ENCODE results near the gene AGBL4.

AGBL4 gene

DNA sequence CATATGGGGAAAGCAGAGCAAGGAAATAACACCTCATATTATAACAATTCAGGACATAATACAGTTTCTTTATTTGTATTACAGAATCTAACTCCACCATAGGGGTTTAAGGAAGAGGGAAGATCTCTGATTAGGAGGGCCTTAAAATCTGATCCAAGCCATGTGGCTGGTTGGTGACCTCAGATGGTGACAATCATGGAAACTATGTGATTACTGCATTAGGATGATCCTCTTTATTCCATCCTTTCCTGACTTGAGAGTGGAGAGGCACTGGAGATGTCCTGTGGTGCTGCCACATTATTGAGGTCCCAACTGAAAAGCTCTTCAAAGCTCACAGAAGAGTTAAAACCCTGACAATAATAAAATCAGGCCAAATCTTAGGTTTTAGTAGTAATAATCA lies 1078.9 kb downstream of the AGBL4 start:
- TF ChIP-seq Cebpa-rat (IDR thresholded peaks at IDR 0.05): no peak
- H3K27ac ChIP-seq: no peak overlapping the region
- no peak overlapping the region for H3K4me2 ChIP-seq
- H4K20me1 ChIP-seq: no peaks in the 10 kb centered on the region
- no peaks in the 10 kb centered on the region for H3K27me3 ChIP-seq
- no peaks in the 10 kb centered on the region for H3K36me3 ChIP-seq
- H3K4me3 ChIP-seq: no peak overlapping the region
- H3K9me3 ChIP-seq (replicated peaks in 1 of 11): no peaks in the 10 kb centered on the region
- H3K9ac ChIP-seq: no peak overlapping the region
- no peaks in the 10 kb centered on the region for H3K4me1 ChIP-seq

DNA sequence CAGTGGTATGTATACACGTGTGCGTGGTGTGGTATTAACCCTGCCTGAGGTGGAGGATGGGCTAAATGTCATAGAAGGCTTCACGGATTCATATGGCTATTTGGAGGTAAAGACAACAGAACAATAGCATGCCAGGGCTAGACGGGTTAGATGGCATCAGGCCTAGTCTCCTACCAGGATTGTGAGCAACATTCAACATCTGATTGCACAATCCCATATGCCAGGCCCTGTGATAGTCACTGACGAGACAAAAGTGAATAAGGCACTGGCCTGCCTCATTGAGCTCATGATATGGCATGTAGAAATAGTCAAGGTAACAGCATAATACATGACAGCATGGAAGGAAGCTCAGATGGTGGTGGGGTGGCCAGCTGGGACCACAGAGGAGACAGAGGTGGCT lies 1079.9 kb downstream of the AGBL4 start:
- Histone ChIP-seq H4K20me1 (no peaks in the 10 kb centered on the region), H3K4me2 (no peak overlapping the region), H3K9ac (no peak overlapping the region), H3K27ac (no peak overlapping the region), H3K4me3 (no peak overlapping the region), H3K36me3 (no peaks in the 10 kb centered on the region), H3K4me1 (no peaks in the 10 kb centered on the region), H3K9me3 (replicated peaks in 1 of 11) (no peaks in the 10 kb centered on the region), H3K27me3 (no peaks in the 10 kb centered on the region)
- peak in 3 of 11 experiments; percentile 7 to 66 (median 37); a peak in 2 of 22 replicates for TF ChIP-seq Cebpa-rat (IDR thresholded peaks at IDR 0.05)

DNA sequence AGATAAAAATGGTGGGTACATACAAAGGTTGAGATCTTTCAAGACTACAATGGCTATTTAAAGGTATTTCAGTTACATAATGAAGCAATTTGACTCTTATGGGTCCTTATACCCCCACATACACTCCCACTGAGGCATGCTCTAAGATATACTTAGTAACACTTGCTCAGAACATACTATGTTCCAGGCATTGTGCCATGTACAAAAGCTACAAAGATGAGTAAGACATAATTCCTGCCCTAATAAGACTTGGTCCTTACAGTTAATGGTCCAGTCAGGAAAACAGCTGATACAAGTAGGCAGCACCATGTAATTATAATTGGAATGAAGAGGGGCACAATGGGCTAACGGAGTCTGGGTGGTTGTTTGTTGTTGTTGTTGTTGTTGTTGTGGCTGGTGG lies 1080.4 kb downstream of the AGBL4 start:
- Histone ChIP-seq H3K4me3 (no peak overlapping the region), H3K36me3 (no peaks in the 10 kb centered on the region), H4K20me1 (no peaks in the 10 kb centered on the region), H3K9me3 (replicated peaks in 1 of 11) (no peaks in the 10 kb centered on the region), H3K9ac (no peak overlapping the region), H3K27ac (no peak overlapping the region), H3K4me1 (no peaks in the 10 kb centered on the region), H3K4me2 (no peak overlapping the region), H3K27me3 (no peaks in the 10 kb centered on the region)
- TF ChIP-seq Cebpa-rat (IDR thresholded peaks at IDR 0.05): no peak

DNA sequence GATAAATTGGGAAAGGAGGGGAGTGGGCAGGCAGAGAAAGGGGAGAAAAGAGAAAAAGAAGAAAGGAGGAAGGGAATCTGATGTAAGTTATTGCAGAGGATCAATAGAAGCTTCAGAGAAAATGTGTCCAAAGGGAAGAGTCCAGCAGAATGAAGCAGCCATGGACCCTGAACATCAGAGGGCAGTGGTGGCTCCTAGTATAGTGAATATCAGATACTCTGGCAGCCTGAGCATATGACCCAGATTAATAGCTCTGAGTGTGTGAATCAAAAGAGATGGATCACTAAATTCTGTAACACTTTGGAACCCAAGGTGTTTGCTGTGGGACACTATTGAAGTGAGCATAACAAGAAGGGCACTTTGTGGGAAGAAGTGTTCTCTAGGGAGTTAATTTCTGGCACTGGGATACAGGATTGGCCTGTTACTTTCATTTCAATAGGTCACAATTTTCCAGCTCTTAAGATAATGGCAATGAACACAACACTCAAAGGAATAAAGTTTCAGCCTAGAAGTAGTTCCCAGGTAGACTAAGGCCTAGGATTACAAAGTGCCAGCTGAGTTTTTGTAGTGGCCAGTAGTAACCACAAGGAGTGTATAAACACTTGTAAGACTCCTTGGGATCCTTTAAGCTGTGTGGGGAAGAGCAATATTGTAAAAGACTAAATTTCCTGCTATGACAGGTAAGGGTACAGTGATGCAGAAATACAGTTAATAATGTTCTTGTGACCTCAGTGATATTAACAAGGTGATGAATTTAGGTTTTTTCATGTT lies 1082.6 kb downstream of the AGBL4 start:
- Histone ChIP-seq H3K27me3 (no peaks in the 10 kb centered on the region), H3K4me2 (no peak overlapping the region), H3K4me3 (no peak overlapping the region), H4K20me1 (no peaks in the 10 kb centered on the region), H3K4me1 (no peaks in the 10 kb centered on the region), H3K27ac (no peak overlapping the region), H3K9ac (no peak overlapping the region), H3K36me3 (no peaks in the 10 kb centered on the region), H3K9me3 (replicated peaks in 1 of 11) (no peaks in the 10 kb centered on the region)
- TF ChIP-seq Cebpa-rat (IDR thresholded peaks at IDR 0.05): no peak

DNA sequence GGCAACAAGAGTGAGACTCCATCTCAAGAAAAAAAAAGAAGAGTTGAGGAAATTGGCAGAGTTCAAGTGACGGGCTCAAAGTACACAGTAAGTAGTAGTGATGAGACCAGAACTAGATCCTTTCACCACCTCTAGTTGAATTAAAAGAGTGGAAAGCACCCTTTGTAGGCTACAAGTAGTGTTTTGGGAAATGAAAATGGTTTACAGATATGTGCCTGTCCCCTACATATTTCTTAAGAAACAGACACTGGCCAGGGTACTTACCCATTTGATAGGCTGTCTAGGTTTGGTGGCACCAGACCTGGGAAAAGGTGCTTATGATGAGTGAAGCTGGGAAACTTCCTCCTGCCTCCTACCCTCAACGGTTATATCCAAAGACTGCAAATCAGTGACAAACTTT lies 1083.4 kb downstream of the AGBL4 start:
- Histone ChIP-seq H3K36me3 (no peaks in the 10 kb centered on the region), H4K20me1 (no peaks in the 10 kb centered on the region), H3K4me3 (no peak overlapping the region), H3K4me2 (no peak overlapping the region), H3K4me1 (no peaks in the 10 kb centered on the region), H3K9ac (no peak overlapping the region), H3K27me3 (no peaks in the 10 kb centered on the region), H3K9me3 (replicated peaks in 1 of 11) (no peaks in the 10 kb centered on the region), H3K27ac (no peak overlapping the region)
- no peak for TF ChIP-seq Cebpa-rat (IDR thresholded peaks at IDR 0.05)

DNA sequence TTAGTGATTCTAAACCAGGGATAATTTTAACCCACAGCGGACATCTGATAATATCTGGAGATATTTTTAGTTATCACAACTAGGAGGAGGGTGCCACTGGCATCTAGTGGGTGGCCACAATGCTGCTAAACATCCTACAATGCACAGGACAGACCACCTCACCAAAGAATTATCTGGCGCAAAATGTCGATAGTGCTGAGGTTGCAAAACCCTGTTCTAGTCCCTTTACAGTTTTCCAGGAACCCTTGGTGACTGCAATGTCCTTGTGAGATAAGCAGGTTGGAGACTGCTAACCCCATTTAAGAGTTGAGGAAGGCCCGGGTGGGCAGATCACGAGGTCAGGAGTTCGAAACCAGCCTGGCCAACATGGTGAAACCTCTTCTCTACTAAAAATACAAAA lies 1083.9 kb downstream of the AGBL4 start:
- Histone ChIP-seq H3K9me3 (replicated peaks in 1 of 11) (no peaks in the 10 kb centered on the region), H3K4me1 (no peaks in the 10 kb centered on the region), H3K4me2 (no peak overlapping the region), H3K4me3 (no peak overlapping the region), H3K9ac (no peak overlapping the region), H3K36me3 (no peaks in the 10 kb centered on the region), H4K20me1 (no peaks in the 10 kb centered on the region), H3K27ac (no peak overlapping the region), H3K27me3 (no peaks in the 10 kb centered on the region)
- TF ChIP-seq Cebpa-rat (IDR thresholded peaks at IDR 0.05): no peak

DNA sequence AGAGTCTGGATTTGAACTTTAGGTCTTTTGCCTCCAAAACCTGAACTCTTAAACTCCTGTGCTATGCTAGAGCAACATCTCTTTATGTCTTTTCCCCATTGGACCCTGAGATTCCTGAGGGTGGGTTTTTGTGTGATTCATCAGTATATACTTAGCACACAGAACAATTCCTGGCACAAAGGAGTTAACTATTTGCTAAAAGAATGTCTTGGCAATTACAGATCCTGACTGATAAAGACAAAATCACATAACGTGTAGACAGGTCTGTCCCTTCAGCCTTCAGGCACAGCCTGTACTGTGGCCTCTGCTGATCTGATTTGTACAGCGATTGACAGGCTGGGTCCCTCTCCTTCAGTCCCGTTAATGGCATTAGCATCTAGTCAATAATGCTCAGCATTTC lies 1084.7 kb downstream of the AGBL4 start:
- Histone ChIP-seq H3K9me3 (replicated peaks in 1 of 11) (no peaks in the 10 kb centered on the region), H3K27me3 (no peaks in the 10 kb centered on the region)
- no peak for TF ChIP-seq Cebpa-rat (IDR thresholded peaks at IDR 0.05)

DNA sequence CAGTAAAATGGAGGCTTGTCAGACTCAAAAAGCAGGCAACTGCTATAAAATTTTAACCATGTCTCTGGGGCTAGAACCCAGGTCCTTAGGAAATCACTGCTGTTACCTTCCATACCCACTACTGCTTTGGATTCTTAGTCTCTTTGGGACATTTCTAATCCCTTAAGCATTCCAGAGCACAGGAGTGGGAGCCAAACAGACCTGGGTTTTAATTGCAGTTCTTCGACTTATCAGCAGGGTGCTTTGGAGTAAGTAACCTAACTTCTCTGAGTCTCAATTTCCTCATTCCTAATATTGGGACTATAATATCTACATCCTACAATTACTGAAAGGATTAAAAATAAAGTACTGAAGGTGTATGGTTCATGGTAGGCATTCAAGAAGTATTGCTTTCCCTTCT lies 1086.0 kb downstream of the AGBL4 start:
- Histone ChIP-seq H4K20me1 (no peaks in the 10 kb centered on the region), H3K4me2 (no peak overlapping the region), H3K36me3 (no peaks in the 10 kb centered on the region), H3K9ac (no peak overlapping the region), H3K9me3 (replicated peaks in 1 of 11) (no peaks in the 10 kb centered on the region), H3K4me3 (no peak overlapping the region), H3K4me1 (no peaks in the 10 kb centered on the region), H3K27me3 (no peaks in the 10 kb centered on the region), H3K27ac (no peak overlapping the region)
- TF ChIP-seq Cebpa-rat (IDR thresholded peaks at IDR 0.05): no peak

More for the DNA sequence above, 1084.7 kb downstream of the AGBL4 start:
- no peak overlapping the region for H3K9ac ChIP-seq
- H3K4me2 ChIP-seq: no peak overlapping the region
- no peak overlapping the region for H3K27ac ChIP-seq
- no peaks in the 10 kb centered on the region for H3K4me1 ChIP-seq
- no peak overlapping the region for H3K4me3 ChIP-seq
- no peaks in the 10 kb centered on the region for H3K36me3 ChIP-seq
- H4K20me1 ChIP-seq: no peaks in the 10 kb centered on the region

DNA sequence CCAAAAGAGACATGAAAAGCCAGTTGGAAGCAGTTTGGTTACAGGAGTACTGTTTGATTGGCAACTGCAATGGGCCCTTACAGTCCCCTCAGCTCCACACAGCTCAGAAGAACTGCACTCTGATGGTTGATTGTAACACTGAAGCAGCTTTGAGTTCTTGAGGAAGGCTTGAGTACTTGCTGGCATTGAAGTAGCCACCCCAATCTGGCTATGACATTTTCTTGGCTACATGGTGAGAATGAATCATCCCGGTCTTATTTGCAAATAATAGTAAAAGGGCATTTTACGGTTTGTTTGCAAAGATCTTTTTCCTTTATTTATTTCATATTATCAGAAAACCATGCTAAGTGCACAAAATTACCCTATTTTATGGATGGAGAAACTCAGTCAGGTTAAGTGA lies 1087.3 kb downstream of the AGBL4 start:
- Histone ChIP-seq H3K36me3 (no peaks in the 10 kb centered on the region), H3K9me3 (replicated peaks in 1 of 11) (no peaks in the 10 kb centered on the region), H3K27ac (no peak overlapping the region), H3K4me2 (no peak overlapping the region), H3K4me3 (no peak overlapping the region), H3K9ac (no peak overlapping the region), H3K4me1 (no peaks in the 10 kb centered on the region), H3K27me3 (no peaks in the 10 kb centered on the region), H4K20me1 (no peaks in the 10 kb centered on the region)
- no peak for TF ChIP-seq Cebpa-rat (IDR thresholded peaks at IDR 0.05)

DNA sequence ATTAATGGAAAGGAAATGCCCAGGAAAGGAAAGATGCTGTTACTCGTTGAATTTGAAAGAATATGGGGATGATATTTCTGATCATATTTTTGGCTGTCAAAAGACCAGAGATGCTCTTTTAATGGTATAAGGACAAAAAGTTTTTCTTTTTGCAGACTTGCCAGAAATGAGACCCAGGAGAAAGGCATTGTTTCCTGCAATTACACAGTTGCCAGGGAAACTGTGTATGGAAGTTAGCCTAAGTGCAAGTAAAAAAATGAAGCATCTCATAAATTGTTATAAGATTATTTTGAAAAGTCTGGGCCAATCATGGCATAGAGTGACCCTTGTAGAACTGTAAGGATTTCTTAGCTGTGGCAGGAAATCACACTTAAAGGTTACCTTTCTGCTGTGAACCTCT lies 1091.4 kb downstream of the AGBL4 start:
- no peaks in the 10 kb centered on the region for H3K27me3 ChIP-seq
- H3K9me3 ChIP-seq (replicated peaks in 1 of 11): peaks cover 0 to 9% (median 3%) of the 10 kb centered on the region in 11 experiments; a peak in 7 of 22 replicates
- H3K27ac ChIP-seq: no peak overlapping the region
- H3K4me3 ChIP-seq: no peak overlapping the region
- H3K9ac ChIP-seq: no peak overlapping the region
- no peak overlapping the region for H3K4me2 ChIP-seq
- no peak for TF ChIP-seq Cebpa-rat (IDR thresholded peaks at IDR 0.05)
- H3K36me3 ChIP-seq: no peaks in the 10 kb centered on the region
- peaks cover 0 to 11% (median 8%) of the 10 kb centered on the region in 10 experiments; a peak in 15 of 20 replicates for H3K4me1 ChIP-seq
- H4K20me1 ChIP-seq: no peaks in the 10 kb centered on the region

All from BLaER1 treated with 17β-estradiol and CSF1 and Interleukin-3, amounts not matched to agents 10 nM and 100 nM (cell line).